ENCODE data around the gene HMGN4. TPM values are rescaled to one million over a fixed set of nuclear protein-coding genes. Genes with fewer than 3 reads are reported as not detected.

Gene HMGN4
- total and polyA plus RNA-seq, 9 of the 15 experiments (the other 6 are each of a cell fraction or from before 2014, with no cell fraction given), result 35.4 to 134 (median 94.1) TPM

DNA sequence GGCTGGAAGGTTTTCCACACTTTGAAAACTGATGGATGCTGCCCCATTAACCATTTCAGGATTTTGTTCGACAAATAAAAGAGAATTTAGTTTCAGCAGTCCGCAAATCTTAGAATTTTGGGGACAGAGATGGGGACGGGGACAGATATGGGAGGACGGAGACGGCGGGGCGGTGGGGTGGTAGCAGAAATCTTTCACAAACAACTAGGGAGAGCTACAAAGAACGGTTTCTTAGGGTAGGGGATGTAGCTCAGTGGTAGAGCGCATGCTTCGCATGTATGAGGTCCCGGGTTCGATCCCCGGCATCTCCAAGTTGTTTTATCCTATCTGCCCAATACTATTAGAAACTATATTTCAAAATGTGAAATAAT is 15.1 kb downstream of the HMGN4 start (continued):
- TF ChIP-seq, protein P1, sequence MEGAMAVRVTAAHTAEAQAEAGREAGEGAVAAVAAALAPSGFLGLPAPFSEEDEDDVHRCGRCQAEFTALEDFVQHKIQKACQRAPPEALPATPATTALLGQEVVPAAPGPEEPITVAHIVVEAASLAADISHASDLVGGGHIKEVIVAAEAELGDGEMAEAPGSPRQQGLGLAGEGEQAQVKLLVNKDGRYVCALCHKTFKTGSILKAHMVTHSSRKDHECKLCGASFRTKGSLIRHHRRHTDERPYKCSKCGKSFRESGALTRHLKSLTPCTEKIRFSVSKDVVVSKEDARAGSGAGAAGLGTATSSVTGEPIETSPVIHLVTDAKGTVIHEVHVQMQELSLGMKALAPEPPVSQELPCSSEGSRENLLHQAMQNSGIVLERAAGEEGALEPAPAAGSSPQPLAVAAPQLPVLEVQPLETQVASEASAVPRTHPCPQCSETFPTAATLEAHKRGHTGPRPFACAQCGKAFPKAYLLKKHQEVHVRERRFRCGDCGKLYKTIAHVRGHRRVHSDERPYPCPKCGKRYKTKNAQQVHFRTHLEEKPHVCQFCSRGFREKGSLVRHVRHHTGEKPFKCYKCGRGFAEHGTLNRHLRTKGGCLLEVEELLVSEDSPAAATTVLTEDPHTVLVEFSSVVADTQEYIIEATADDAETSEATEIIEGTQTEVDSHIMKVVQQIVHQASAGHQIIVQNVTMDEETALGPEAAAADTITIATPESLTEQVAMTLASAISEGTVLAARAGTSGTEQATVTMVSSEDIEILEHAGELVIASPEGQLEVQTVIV (CRISPR knock-in tag; IDR thresholded peaks at IDR 0.05; ENCODE audit: borderline replicate concordance), result no peak
- TF ChIP-seq TSHZ1 (CRISPR knock-in tag; IDR thresholded peaks at IDR 0.05) (no peak), ADNP (tag; IDR thresholded peaks at IDR 0.05) (peak; percentile 97), ZNF778 (CRISPR knock-in tag; IDR thresholded peaks at IDR 0.05) (no peak), MTA1 (IDR thresholded peaks at IDR 0.05; ENCODE audit: borderline replicate concordance) (no peak), FIP1L1 (IDR thresholded peaks at IDR 0.05; ENCODE audit: low read depth, low read length, poor library complexity, severe bottlenecking) (no peak), MCM2 (IDR thresholded peaks at IDR 0.05; ENCODE audit: low read depth) (no peak), BRF2 (IDR thresholded peaks at IDR 0.05; ENCODE audit: borderline replicate concordance, insufficient read depth, insufficient read length) (no peak), ASH1L (IDR thresholded peaks at IDR 0.05; ENCODE audit: borderline replicate concordance, low read depth, partially characterized antibody) (no peak), KDM1A (IDR thresholded peaks at IDR 0.05) (no peak), ZNF644 (tag; IDR thresholded peaks at IDR 0.05; ENCODE audit: low read depth) (no peak), ZKSCAN1 (IDR thresholded peaks at IDR 0.05; ENCODE audit: low read depth, low read length) (peak; percentile 85), ZSCAN29 (IDR thresholded peaks at IDR 0.05) (peak; percentile 75; the same call in 1 of the 2 replicates), ATF6 (CRISPR knock-in tag; IDR thresholded peaks at IDR 0.05) (no peak), CREM (IDR thresholded peaks at IDR 0.05; ENCODE audit: low read depth) (no peak; the same call in 1 of the 2 replicates), SMARCE1 (IDR thresholded peaks at IDR 0.05) (no peak), HES1 (IDR thresholded peaks at IDR 0.05; ENCODE audit: low read depth) (no peak), KDM5B (IDR thresholded peaks at IDR 0.05; ENCODE audit: insufficient replicate concordance, low read depth, low read length) (no peak)

All from K562 (cell line).